Fibroblast of mammary gland (primary cell): Measurements from ENCODE around the gene DERA.
"Not testable (repeated sequence)": the region's sequence is repeated elsewhere in the genome, so short reads cannot be mapped to it uniquely, and the experiment has no call there.

ENCODE experiments used
- DNase-seq: peaks from one replicate; pipeline ENCODE4 v3.0.0-alpha.2; 2010; ENCODE audit warnings: low read depth
- H3K4me3 ChIP-seq: 2 replicates; pipeline ENCODE4 v1.5.1; 2011; ENCODE audit warnings: low read depth, mild to moderate bottlenecking, low read length, moderate library complexity; ENCODE audit not compliant: control insufficient read depth
- TF ChIP-seq, protein P1 (sequence below): conservative IDR thresholded peaks from 2 replicates; pipeline ENCODE4 v1.5.1; 2011; ENCODE audit warnings: low read depth, low read length, inconsistent platforms; ENCODE audit not compliant: control insufficient read depth, insufficient read depth

The DERA gene

DNA sequence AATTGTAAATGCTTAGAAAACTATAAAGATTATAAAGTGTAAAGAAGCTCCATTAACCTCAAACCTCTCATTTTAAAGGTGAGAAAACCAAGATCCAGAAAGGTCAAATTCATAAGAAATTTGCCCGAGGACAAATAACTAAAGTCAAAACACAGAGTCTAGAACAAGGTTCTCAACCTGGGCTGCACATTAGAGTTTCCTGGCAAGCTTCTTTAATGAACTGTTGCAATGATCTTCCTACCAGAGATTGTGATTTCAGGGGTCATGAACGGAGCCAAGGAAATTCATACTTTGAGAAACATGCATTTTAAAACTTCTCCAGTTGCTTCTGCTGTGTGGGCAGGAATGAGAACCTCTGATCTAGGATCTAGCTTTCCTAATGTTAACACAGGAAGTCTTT lies 86.8 kb downstream of the DERA start:
- no peak for DNase-seq
- no peak overlapping the region for H3K4me3 ChIP-seq
- TF ChIP-seq, protein P1, sequence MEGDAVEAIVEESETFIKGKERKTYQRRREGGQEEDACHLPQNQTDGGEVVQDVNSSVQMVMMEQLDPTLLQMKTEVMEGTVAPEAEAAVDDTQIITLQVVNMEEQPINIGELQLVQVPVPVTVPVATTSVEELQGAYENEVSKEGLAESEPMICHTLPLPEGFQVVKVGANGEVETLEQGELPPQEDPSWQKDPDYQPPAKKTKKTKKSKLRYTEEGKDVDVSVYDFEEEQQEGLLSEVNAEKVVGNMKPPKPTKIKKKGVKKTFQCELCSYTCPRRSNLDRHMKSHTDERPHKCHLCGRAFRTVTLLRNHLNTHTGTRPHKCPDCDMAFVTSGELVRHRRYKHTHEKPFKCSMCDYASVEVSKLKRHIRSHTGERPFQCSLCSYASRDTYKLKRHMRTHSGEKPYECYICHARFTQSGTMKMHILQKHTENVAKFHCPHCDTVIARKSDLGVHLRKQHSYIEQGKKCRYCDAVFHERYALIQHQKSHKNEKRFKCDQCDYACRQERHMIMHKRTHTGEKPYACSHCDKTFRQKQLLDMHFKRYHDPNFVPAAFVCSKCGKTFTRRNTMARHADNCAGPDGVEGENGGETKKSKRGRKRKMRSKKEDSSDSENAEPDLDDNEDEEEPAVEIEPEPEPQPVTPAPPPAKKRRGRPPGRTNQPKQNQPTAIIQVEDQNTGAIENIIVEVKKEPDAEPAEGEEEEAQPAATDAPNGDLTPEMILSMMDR = no peak

DNA sequence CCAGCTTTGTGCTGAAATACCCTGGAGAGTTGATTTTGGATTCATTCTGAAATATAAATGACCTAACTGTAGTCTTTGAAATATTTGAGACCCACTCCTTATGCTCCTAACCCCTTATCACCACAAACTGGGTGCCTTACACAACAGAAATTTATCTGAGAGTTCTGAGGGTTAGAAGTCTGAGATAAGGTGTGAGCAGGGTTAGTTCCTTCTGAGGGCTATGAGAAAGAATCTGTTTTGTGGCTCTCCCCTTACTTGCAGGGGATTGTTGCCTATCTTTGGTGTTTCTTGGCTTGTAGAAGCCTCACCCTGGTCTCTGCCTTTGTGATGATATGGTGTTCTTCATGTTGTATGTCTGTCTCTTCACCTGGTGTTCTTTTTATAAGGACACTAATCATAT lies 91.7 kb downstream of the DERA start:
- TF ChIP-seq, protein P1 = no peak
- no peak for DNase-seq

DNA sequence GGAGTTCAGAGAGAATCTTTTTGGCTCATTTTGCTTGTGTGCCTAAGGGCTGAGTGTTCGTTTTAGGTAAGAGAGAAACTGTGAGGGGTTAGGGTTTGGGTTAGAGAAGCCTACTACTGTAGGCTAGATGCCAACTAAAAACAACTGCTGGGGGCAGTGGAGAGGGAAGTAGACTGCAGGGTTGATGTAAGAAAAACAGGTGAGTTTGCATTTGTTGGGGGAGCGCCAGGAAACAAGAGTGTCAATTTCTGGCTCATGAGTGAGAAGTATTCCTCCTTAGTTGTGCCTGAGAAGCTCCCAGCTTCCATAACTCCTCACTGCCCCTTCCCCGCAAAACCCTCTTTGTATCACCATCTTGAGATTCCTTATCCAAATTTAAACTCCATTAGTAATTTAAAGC lies 92.3 kb downstream of the DERA start:
- TF ChIP-seq, protein P1 = no peak

More for the DNA sequence above, 91.7 kb downstream of the DERA start:
- H3K4me3 ChIP-seq = no peak overlapping the region

DNA sequence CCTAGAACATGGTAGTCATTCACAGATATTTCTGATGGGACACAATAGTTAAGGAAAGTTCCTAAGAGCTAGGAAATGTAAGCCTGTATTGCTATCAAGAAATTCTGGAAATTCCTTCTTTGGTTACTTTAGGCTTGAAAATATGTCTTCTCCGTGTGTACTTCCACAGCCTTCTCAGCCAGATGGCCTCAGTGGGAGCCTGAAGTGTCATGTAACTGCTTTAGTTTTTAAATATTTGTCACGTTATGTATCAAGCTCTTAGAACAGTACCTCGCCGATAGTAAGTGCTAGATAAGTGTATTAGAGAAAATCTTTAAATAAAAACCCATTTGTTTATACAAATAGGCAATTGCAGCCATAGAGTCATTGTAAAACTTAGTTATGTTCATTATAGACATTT lies 95.6 kb downstream of the DERA start:
- no peak for DNase-seq
- TF ChIP-seq, protein P1 = no peak
- no peak overlapping the region for H3K4me3 ChIP-seq

More for the DNA sequence above, 92.3 kb downstream of the DERA start:
- no peak overlapping the region for H3K4me3 ChIP-seq
- no peak for DNase-seq

DNA sequence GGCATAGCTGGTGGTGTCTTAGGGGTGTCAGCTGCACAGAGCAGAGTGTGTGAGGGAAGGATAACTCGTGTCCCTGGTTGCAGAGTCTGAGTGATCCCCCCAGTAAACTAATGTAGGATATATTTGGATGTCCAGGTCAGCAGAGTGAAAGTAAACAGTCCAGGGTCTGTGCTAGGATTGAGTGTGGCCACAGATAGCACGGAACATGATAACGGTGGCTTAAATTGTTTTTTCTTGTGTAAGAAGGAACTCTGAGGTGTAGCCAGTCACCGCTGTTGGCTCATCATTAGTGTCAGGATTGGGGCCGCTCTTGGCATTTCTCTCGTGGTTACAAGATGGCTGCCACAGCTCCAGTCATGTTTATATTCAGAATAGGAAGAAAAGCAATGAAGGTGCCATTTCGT lies 97.3 kb downstream of the DERA start:
- TF ChIP-seq, protein P1 = no peak
- H3K4me3 ChIP-seq = no peak overlapping the region
- DNase-seq = no peak

DNA sequence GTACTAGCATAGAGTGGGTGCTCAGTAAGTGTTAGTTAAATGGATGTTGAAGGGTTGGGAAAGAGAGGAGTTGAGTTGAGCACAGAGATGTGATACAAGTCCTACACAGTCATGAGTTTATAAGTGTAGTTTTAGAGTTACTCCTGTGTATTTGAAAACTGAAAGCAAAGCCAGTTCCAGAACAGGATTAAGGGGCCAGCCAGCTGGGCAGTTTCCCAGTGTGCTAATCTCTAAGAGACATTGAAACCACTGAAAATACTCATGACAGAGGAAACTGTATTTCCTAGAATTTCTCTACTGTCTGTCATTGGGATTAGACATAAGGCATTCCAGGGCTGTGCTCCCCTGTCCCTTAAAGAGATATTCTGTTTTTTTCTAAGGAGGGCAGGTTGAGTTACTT lies 101.0 kb downstream of the DERA start:
- peak; percentile 35 for DNase-seq
- TF ChIP-seq, protein P1 = no peak
- H3K4me3 ChIP-seq = no peak overlapping the region

DNA sequence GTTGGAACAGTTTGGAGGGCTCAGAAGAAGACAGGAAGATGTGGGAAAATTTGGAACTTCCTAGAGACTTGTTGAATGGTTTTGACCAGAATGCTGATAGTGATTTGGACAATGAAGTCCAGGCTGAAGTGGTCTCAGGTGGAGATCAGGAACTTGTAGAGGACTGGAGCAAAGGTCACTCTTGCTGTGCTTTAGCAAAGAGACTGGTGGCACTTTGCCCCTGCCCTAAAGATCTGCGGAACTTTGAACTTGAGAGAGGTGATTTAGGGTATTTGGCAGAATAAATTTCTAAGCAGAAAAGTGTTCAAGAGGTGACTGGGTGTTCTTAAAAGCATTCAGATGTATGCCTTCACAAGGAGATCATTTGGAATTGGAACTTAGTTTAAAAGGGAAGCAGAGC lies 102.6 kb downstream of the DERA start:
- not testable (repeated sequence) for DNase-seq, H3K4me3 ChIP-seq

DNA sequence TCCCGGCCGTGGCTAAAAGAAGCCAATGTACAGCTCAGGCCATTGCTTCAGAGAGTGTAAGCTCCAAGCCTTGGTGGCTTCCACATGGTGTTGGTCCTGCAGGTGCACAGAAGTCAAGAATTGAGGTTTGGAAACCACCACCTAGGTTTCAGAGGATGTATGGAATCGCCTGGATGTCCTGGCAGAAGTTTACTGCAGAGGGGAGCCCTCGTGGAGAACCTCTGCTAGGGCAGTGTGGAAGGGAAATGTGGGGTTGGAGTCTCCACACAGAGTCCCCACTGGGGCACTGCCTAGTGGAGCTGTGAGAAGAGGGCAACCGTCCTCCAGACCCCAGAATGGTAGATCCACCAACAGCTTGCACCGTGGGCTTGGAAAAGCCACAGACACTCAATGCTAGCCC lies 103.3 kb downstream of the DERA start:
- H3K4me3 ChIP-seq, DNase-seq: not testable (repeated sequence)
